HL-60 (cell line): ENCODE data around the gene LRCH2.

Experiments
- POLR2AphosphoS5 ChIP-seq: IDR thresholded peaks from 2 replicates; pipeline ENCODE4 v1.6.1; 2012; ENCODE audit warnings: low read depth
- TF ChIP-seq, protein P1 (sequence below): IDR thresholded peaks from one replicate; pipeline ENCODE4 v1.5.1; 2011; ENCODE audit warnings: low read length, control low read depth, inconsistent platforms; ENCODE audit not compliant: insufficient read depth
- TF ChIP-seq, protein P2 (sequence below): IDR thresholded peaks from 2 replicates; pipeline ENCODE4 v1.6.1; 2012; ENCODE audit warnings: low read depth; ENCODE audit not compliant: insufficient replicate concordance

DNA sequence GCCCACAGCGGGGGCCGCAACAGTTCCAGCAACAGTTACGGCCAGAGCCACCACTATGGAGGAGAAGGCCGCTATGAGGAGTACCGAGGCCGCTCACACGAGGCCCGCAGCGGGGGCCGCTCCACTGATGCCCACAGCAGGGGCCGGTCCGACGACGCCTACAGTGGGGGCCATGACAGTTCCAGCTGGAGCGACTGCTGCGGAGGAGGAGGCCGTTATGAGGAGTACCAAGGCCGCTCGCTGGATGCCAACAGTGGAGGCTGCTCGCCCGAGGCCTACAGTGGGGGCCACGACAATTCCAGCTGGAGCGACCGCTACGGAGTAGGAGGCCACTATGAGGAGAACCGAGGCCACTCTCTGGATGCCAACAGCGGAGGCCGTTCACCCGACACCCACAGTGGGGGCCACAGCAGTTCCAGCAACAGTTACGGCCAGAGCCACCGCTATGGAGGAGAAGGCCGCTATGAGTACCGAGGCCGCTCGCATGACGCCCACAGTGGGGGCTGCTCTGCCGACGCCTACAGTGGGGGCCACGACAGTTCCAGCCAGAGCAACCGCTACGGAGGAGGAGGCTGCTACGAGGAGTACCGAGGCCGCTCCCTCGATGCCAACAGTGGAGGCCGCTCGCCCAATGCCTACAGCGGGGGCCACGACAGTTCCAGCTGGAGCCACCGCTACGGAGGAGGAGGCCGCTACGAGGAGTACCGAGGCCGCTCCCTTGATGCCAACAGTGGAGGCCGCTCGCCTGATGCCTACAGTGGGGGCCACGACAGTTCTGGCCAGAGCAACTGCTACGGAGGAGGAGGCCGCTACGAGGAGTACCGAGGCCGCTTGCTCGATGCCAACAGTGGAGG is 43.0 kb downstream of the LRCH2 start:
- TF ChIP-seq, protein P1, sequence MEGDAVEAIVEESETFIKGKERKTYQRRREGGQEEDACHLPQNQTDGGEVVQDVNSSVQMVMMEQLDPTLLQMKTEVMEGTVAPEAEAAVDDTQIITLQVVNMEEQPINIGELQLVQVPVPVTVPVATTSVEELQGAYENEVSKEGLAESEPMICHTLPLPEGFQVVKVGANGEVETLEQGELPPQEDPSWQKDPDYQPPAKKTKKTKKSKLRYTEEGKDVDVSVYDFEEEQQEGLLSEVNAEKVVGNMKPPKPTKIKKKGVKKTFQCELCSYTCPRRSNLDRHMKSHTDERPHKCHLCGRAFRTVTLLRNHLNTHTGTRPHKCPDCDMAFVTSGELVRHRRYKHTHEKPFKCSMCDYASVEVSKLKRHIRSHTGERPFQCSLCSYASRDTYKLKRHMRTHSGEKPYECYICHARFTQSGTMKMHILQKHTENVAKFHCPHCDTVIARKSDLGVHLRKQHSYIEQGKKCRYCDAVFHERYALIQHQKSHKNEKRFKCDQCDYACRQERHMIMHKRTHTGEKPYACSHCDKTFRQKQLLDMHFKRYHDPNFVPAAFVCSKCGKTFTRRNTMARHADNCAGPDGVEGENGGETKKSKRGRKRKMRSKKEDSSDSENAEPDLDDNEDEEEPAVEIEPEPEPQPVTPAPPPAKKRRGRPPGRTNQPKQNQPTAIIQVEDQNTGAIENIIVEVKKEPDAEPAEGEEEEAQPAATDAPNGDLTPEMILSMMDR, result no peak
- TF ChIP-seq POLR2AphosphoS5, result no peak
- TF ChIP-seq, protein P2, sequence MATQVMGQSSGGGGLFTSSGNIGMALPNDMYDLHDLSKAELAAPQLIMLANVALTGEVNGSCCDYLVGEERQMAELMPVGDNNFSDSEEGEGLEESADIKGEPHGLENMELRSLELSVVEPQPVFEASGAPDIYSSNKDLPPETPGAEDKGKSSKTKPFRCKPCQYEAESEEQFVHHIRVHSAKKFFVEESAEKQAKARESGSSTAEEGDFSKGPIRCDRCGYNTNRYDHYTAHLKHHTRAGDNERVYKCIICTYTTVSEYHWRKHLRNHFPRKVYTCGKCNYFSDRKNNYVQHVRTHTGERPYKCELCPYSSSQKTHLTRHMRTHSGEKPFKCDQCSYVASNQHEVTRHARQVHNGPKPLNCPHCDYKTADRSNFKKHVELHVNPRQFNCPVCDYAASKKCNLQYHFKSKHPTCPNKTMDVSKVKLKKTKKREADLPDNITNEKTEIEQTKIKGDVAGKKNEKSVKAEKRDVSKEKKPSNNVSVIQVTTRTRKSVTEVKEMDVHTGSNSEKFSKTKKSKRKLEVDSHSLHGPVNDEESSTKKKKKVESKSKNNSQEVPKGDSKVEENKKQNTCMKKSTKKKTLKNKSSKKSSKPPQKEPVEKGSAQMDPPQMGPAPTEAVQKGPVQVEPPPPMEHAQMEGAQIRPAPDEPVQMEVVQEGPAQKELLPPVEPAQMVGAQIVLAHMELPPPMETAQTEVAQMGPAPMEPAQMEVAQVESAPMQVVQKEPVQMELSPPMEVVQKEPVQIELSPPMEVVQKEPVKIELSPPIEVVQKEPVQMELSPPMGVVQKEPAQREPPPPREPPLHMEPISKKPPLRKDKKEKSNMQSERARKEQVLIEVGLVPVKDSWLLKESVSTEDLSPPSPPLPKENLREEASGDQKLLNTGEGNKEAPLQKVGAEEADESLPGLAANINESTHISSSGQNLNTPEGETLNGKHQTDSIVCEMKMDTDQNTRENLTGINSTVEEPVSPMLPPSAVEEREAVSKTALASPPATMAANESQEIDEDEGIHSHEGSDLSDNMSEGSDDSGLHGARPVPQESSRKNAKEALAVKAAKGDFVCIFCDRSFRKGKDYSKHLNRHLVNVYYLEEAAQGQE, result no peak
